ENCODE measurements around the gene GEMIN7. TPM values are rescaled to one million over a fixed set of nuclear protein-coding genes. Genes with fewer than 3 reads are reported as not detected.

Gene GEMIN7
- total RNA-seq, 1 donor from 2014 or later: 11.7 TPM

Other genes starting within 250 kb of the GEMIN7 start
- gene NECTIN2, start 233.0 kb upstream of the GEMIN7 start, total RNA-seq: 70.4 TPM
- 28.8 TPM for gene TOMM40, start 188.0 kb upstream of the GEMIN7 start, total RNA-seq
- gene APOE, start 173.5 kb upstream of the GEMIN7 start, total RNA-seq: 5,009 TPM
- gene APOC1, start 164.7 kb upstream of the GEMIN7 start, total RNA-seq: 6,817 TPM
- gene APOC4, start 137.0 kb upstream of the GEMIN7 start, total RNA-seq: 297 TPM
- gene APOC2, start 133.2 kb upstream of the GEMIN7 start, total RNA-seq: 1,677 TPM
- gene CLPTM1, start 123.9 kb upstream of the GEMIN7 start, total RNA-seq: 92.6 TPM
- 1.5 TPM for gene RELB, start 77.8 kb upstream of the GEMIN7 start, total RNA-seq
- gene CLASRP, start 40.2 kb upstream of the GEMIN7 start, total RNA-seq: 50.5 TPM
- gene ZNF296, start 2.8 kb upstream of the GEMIN7 start, total RNA-seq: 0.35 TPM
- 11.3 TPM for gene PPP1R37, start 13.9 kb downstream of the GEMIN7 start, total RNA-seq
- gene NKPD1, start 81.7 kb downstream of the GEMIN7 start, total RNA-seq: not detected
- gene TRAPPC6A, start 99.0 kb downstream of the GEMIN7 start, total RNA-seq: 30.6 TPM
- gene BLOC1S3, start 99.5 kb downstream of the GEMIN7 start, total RNA-seq: 6.5 TPM
- 4.3 TPM for gene EXOC3L2, start 166.1 kb downstream of the GEMIN7 start, total RNA-seq
- 17.5 TPM for gene MARK4, start 172.0 kb downstream of the GEMIN7 start, total RNA-seq
- gene CKM, start 243.6 kb downstream of the GEMIN7 start, total RNA-seq: not detected

Data from left lobe of liver (tissue), 1 donor.